A673 (cell line): ENCODE data around the gene CACHD1.

Experiments used
- EZH2 ChIP-seq: fragments of 200-600 bp; sonication (generic); IDR thresholded peaks from 2 replicates; pipeline ENCODE4 v1.6.1; 2017; ENCODE audit warnings: borderline replicate concordance, low read depth, mild to moderate bottlenecking, mixed read lengths, antibody characterized with exemption, low read length; ENCODE audit not compliant: poor library complexity, severe bottlenecking
- TF ChIP-seq, protein P1 (sequence below): fragments of 300-800, 200-600 bp; sonication (generic); conservative IDR thresholded peaks from 2 replicates; pipeline ENCODE4 v1.5.1; 2017; ENCODE audit warnings: low read depth, mild to moderate bottlenecking, antibody characterized with exemption, low read length, moderate library complexity, mixed read lengths

DNA sequence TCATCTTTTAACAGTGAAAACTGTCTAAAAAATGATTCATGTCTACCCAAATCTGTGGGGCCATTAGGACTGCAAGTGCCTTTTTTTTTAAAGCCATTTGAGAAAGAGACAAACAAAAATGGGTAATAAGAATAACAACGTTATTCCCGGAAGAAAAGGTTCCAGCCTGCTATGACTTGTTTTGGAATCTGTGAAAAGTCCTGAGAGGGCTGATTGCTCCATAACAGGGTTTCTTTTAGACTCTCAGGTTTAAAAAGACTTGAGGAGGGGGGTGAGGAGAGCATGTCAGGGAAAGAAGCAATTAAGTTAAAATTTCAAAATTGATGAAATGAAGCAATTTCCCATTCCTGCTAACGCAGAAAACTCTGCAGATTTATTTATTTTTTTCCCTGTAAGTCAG lies 56.4 kb downstream of the CACHD1 start:
- TF ChIP-seq, protein P1, sequence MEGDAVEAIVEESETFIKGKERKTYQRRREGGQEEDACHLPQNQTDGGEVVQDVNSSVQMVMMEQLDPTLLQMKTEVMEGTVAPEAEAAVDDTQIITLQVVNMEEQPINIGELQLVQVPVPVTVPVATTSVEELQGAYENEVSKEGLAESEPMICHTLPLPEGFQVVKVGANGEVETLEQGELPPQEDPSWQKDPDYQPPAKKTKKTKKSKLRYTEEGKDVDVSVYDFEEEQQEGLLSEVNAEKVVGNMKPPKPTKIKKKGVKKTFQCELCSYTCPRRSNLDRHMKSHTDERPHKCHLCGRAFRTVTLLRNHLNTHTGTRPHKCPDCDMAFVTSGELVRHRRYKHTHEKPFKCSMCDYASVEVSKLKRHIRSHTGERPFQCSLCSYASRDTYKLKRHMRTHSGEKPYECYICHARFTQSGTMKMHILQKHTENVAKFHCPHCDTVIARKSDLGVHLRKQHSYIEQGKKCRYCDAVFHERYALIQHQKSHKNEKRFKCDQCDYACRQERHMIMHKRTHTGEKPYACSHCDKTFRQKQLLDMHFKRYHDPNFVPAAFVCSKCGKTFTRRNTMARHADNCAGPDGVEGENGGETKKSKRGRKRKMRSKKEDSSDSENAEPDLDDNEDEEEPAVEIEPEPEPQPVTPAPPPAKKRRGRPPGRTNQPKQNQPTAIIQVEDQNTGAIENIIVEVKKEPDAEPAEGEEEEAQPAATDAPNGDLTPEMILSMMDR, result no peak
- TF ChIP-seq EZH2, result no peak
